OCI-LY1 (cell line): Measurements from ENCODE around the gene SNX32.

ENCODE experiments used
- EZH2 ChIP-seq: fragments of 200-600 bp; sonication (generic), shearing (Covaris generic); IDR thresholded peaks from 2 replicates; pipeline ENCODE4 v1.8.0; 2017; ENCODE audit warnings: borderline replicate concordance, mixed run types, mild to moderate bottlenecking, antibody characterized with exemption, low read length, moderate library complexity, mixed read lengths
- TF ChIP-seq, protein P1 (sequence below): fragments of 200-600 bp; sonication (generic), shearing (Covaris generic); IDR thresholded peaks from 2 replicates; pipeline ENCODE4 v1.5.1; 2017; ENCODE audit warnings: mild to moderate bottlenecking, antibody characterized with exemption, low read length, moderate library complexity, mixed read lengths

DNA sequence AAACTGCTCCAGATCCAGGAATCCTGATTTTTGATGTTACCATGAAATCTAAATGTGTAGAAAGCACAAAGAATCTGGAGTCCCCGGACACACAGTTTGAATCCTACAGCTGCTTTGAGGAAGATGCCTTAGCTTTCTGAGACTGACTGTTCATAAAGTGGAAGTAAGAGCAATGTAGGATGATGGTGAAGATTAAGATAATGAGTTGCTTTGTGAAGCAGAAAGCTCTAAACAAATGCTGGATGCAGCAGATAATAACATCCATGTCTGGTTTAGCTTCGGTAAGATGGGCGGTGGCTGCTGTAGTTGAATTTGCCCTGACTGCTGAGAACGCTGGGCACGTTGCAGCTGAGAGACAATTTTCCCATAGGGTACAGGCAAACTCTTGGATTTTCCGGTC is 26.8 kb upstream of the SNX32 start:
- TF ChIP-seq, protein P1, sequence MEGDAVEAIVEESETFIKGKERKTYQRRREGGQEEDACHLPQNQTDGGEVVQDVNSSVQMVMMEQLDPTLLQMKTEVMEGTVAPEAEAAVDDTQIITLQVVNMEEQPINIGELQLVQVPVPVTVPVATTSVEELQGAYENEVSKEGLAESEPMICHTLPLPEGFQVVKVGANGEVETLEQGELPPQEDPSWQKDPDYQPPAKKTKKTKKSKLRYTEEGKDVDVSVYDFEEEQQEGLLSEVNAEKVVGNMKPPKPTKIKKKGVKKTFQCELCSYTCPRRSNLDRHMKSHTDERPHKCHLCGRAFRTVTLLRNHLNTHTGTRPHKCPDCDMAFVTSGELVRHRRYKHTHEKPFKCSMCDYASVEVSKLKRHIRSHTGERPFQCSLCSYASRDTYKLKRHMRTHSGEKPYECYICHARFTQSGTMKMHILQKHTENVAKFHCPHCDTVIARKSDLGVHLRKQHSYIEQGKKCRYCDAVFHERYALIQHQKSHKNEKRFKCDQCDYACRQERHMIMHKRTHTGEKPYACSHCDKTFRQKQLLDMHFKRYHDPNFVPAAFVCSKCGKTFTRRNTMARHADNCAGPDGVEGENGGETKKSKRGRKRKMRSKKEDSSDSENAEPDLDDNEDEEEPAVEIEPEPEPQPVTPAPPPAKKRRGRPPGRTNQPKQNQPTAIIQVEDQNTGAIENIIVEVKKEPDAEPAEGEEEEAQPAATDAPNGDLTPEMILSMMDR: no peak
- TF ChIP-seq EZH2: no peak
